H1 (cell line): Measurements from ENCODE around the gene EFHC1. TPM values are rescaled to one million over a fixed set of nuclear protein-coding genes. Genes with fewer than 3 reads are reported as not detected.

Experiments used
- CTCF ChIA-PET: fragments of 300-600 bp; sonication (Branson Sonifier 250); formaldehyde crosslinking; loops from one replicate; lab custom pipeline; 2021; ENCODE audit not compliant: partially characterized antibody; lab: Charles Lee
- POLR2A ChIA-PET: fragments of 300-600 bp; sonication (Branson Sonifier 250); formaldehyde crosslinking; loops from one replicate; lab custom pipeline; 2021; ENCODE audit warnings: inconsistent platforms; ENCODE audit not compliant: partially characterized antibody; lab: Charles Lee
- DNase-seq, 2 experiments: peaks; one replicate each; pipeline versions ENCODE4 v3.0.0 to v3.0.0-alpha.2; 2010 to 2022; ENCODE audit warnings: low spot score in 2 of 2, low read depth in 1 of 2, mixed read lengths in 1 of 2
- FAIRE-seq: peaks from 2 replicates; lab custom pipeline; 2011; peaks lifted over from hg19 to GRCh38; lab: Jason Lieb, UNC
- H2AFZ ChIP-seq: 2 replicates; pipeline ENCODE4 v1.8.1; 2012; ENCODE audit warnings: low read length, inconsistent platforms
- H2AK5ac ChIP-seq: 2 replicates; pipeline ENCODE4 v1.6.1; 2013; ENCODE audit warnings: low read depth, low read length
- H2BK120ac ChIP-seq: replicated peaks from 2 replicates; pipeline ENCODE3; 2013; ENCODE audit warnings: low read depth, low read length, inconsistent platforms
- H2BK12ac ChIP-seq: 2 replicates; pipeline ENCODE4 v1.6.1; 2013; ENCODE audit warnings: low read depth, low read length
- H2BK15ac ChIP-seq: 2 replicates; pipeline ENCODE4 v1.6.1; 2013; ENCODE audit warnings: low read length
- H2BK20ac ChIP-seq: 2 replicates; pipeline ENCODE4 v1.6.1; 2013; ENCODE audit warnings: low read length
- H2BK5ac ChIP-seq: 2 replicates; pipeline ENCODE4 v1.6.1; 2013; ENCODE audit warnings: low read depth, low read length
- H3K14ac ChIP-seq: 2 replicates; pipeline ENCODE4 v1.6.1; 2013; ENCODE audit warnings: inconsistent platforms; ENCODE audit not compliant: insufficient read length
- H3K18ac ChIP-seq: 2 replicates; pipeline ENCODE4 v1.6.1; 2013; ENCODE audit warnings: low read length; ENCODE audit errors: extremely low read depth
- H3K23ac ChIP-seq: 2 replicates; pipeline ENCODE4 v1.6.1; 2013; ENCODE audit warnings: inconsistent platforms; ENCODE audit not compliant: insufficient read length
- H3K23me2 ChIP-seq: 2 replicates; pipeline ENCODE4 v1.6.1; 2013; ENCODE audit warnings: low read depth, low read length
- H3K27ac ChIP-seq: 2 replicates; pipeline ENCODE4 v1.6.1; 2011; ENCODE audit warnings: low read depth, low read length, inconsistent platforms
- H3K27me3 ChIP-seq, 4 experiments: replicated peaks in 1 of 4; 1 replicate in 1 of 4; 2 replicates in 3 of 4; pipeline versions ENCODE4 v1.6.1 to v1.8.1; 2011 to 2013; ENCODE audit warnings: low read length in 3 of 4, mild to moderate bottlenecking in 3 of 4, inconsistent platforms in 2 of 4, mixed read lengths in 2 of 4, moderate library complexity in 1 of 4; ENCODE audit not compliant: control insufficient read depth in 3 of 4, insufficient read depth in 3 of 4; ENCODE audit errors: extremely low read depth in 1 of 4
- H3K36me3 ChIP-seq, 4 experiments: 2 replicates each; pipeline versions ENCODE4 v1.6.1 to v1.8.1; 2011 to 2013; ENCODE audit warnings: mild to moderate bottlenecking in 4 of 4, low read length in 3 of 4, moderate library complexity in 2 of 4, control low read depth in 1 of 4, inconsistent platforms in 1 of 4; ENCODE audit not compliant: insufficient read depth in 4 of 4, control insufficient read depth in 2 of 4
- H3K4ac ChIP-seq: replicated peaks from 2 replicates; pipeline ENCODE3; 2013; ENCODE audit warnings: low read length, low read depth, mixed read lengths, inconsistent platforms; ENCODE audit not compliant: insufficient read length
- H3K4me1 ChIP-seq, 4 experiments: replicated peaks in 1 of 4; 1 replicate in 1 of 4; 2 replicates in 3 of 4; pipeline versions ENCODE4 v1.6.1 to v1.8.1; 2011 to 2013; ENCODE audit warnings: low read length in 3 of 4, inconsistent platforms in 2 of 4, mixed read lengths in 1 of 4; ENCODE audit not compliant: insufficient read depth in 4 of 4, control insufficient read depth in 3 of 4
- H3K4me2 ChIP-seq, 2 experiments: 2 replicates each; pipeline versions ENCODE4 v1.6.1 to v1.8.1; 2011 to 2013; ENCODE audit warnings: low read depth in 2 of 2, low read length in 2 of 2, control low read depth in 1 of 2, inconsistent platforms in 1 of 2, mild to moderate bottlenecking in 1 of 2; ENCODE audit not compliant: insufficient read depth in 1 of 2
- H3K4me3 ChIP-seq, 4 experiments: fragments of 200-600, 300-600 bp in 1 of 4; sonication (generic), shearing (Covaris generic), sonication (Bioruptor Twin) in 1 of 4; 2 replicates each; pipeline versions ENCODE4 v1.5.1 to v1.8.1; 2011 to 2016; ENCODE audit warnings: low read length in 4 of 4, low read depth in 3 of 4, control low read depth in 2 of 4, inconsistent platforms in 2 of 4, mild to moderate bottlenecking in 2 of 4, mixed read lengths in 1 of 4, moderate library complexity in 1 of 4; ENCODE audit not compliant: insufficient read depth in 2 of 4; ENCODE audit errors: extremely low read depth in 1 of 4
- H3K56ac ChIP-seq: replicated peaks from 2 replicates; pipeline ENCODE3; 2013; ENCODE audit warnings: low read depth, mild to moderate bottlenecking, mixed read lengths, low read length, inconsistent platforms; ENCODE audit not compliant: insufficient read length
- H3K79me1 ChIP-seq: 2 replicates; pipeline ENCODE4 v1.6.1; 2013; ENCODE audit warnings: low read depth, low read length, control low read depth
- H3K79me2 ChIP-seq, 2 experiments: 2 replicates each; pipeline versions ENCODE4 v1.6.1 to v1.8.1; 2012 to 2013; ENCODE audit warnings: low read length in 2 of 2, mild to moderate bottlenecking in 2 of 2, inconsistent platforms in 1 of 2; ENCODE audit not compliant: insufficient read depth in 2 of 2, control insufficient read depth in 1 of 2
- H3K9ac ChIP-seq, 4 experiments: replicated peaks in 1 of 4; 1 replicate in 1 of 4; 2 replicates in 3 of 4; pipeline versions ENCODE4 v1.6.1 to v1.8.1; 2011 to 2013; ENCODE audit warnings: low read depth in 3 of 4, low read length in 3 of 4, control low read depth in 2 of 4, mild to moderate bottlenecking in 2 of 4, moderate library complexity in 2 of 4, inconsistent platforms in 1 of 4; ENCODE audit errors: extremely low read depth in 1 of 4
- H3K9me3 ChIP-seq, 2 experiments: 2 replicates each; pipeline versions ENCODE4 v1.6.1 to v1.8.1; 2012 to 2013; ENCODE audit warnings: mild to moderate bottlenecking in 2 of 2, moderate library complexity in 2 of 2, control low read depth in 1 of 2, inconsistent platforms in 1 of 2, low read depth in 1 of 2, low read length in 1 of 2, mixed read lengths in 1 of 2; ENCODE audit not compliant: insufficient read depth in 2 of 2
- H4K20me1 ChIP-seq, 2 experiments: replicated peaks in 1 of 2; 2 replicates each; pipeline versions ENCODE3 to v1.8.1; 2011 to 2013; ENCODE audit warnings: inconsistent platforms in 2 of 2, low read length in 2 of 2, mild to moderate bottlenecking in 1 of 2; ENCODE audit not compliant: insufficient read depth in 2 of 2, control insufficient read depth in 1 of 2
- H4K5ac ChIP-seq: 2 replicates; pipeline ENCODE4 v1.6.1; 2013; ENCODE audit warnings: low read length, low read depth, mixed read lengths, inconsistent platforms; ENCODE audit not compliant: insufficient read length
- H4K8ac ChIP-seq: 2 replicates; pipeline ENCODE4 v1.8.0; 2013; ENCODE audit warnings: mild to moderate bottlenecking, moderate library complexity, low read length, inconsistent platforms; ENCODE audit not compliant: insufficient read depth; ENCODE audit errors: extremely low read depth
- H4K91ac ChIP-seq: replicated peaks from 2 replicates; pipeline ENCODE3; 2013; ENCODE audit warnings: low read length, mixed read lengths, inconsistent platforms; ENCODE audit not compliant: insufficient read length
- ASH2L ChIP-seq: fragments of 200-600, 300-600 bp; sonication (generic); IDR thresholded peaks from one replicate; pipeline ENCODE4 v1.7.1; 2017; ENCODE audit warnings: low read length
- ATF3 ChIP-seq: IDR thresholded peaks from 2 replicates; pipeline ENCODE4 v1.6.1; 2011; ENCODE audit warnings: low read depth, mild to moderate bottlenecking, low read length; ENCODE audit not compliant: insufficient read depth
- GTF2F1 ChIP-seq: IDR thresholded peaks from 2 replicates; pipeline ENCODE4 v1.6.1; 2012; ENCODE audit warnings: low read depth, low read length, improper control_type of control experiment, borderline replicate concordance
- JUND ChIP-seq: IDR thresholded peaks from 2 replicates; pipeline ENCODE4 v1.6.1; 2011; ENCODE audit warnings: mild to moderate bottlenecking, improper control_type of control experiment, low read length
- POLR2AphosphoS5 ChIP-seq: IDR thresholded peaks from 2 replicates; pipeline ENCODE4 v1.6.1; 2011; ENCODE audit warnings: low read depth, low read length
- RFX5 ChIP-seq: IDR thresholded peaks from 2 replicates; pipeline ENCODE4 v1.6.1; 2011; ENCODE audit warnings: low read depth, low read length, improper control_type of control experiment, borderline replicate concordance
- SAP30 ChIP-seq: fragments of 300-600 bp; sonication (generic); IDR thresholded peaks from 2 replicates; pipeline ENCODE4 v1.7.1; 2012; ENCODE audit warnings: low read length, moderate library complexity, mild to moderate bottlenecking, inconsistent platforms; ENCODE audit not compliant: insufficient read depth, insufficient replicate concordance
- SIRT6 ChIP-seq: IDR thresholded peaks from one replicate; pipeline ENCODE4 v1.7.1; 2012; ENCODE audit warnings: low read length, inconsistent platforms
- SIX5 ChIP-seq: IDR thresholded peaks from 2 replicates; pipeline ENCODE4 v1.6.1; 2011; ENCODE audit warnings: mild to moderate bottlenecking, low read depth, low read length
- WGBS, 2 experiments: shearing (Covaris generic) in 1 of 2; methylation state at CpG; one replicate each; pipeline versions ENCODE4 v1.1.6 to v1.1.7; 2013 to 2015; ENCODE audit warnings: low lambda C conversion rate in 2 of 2, mixed read lengths in 2 of 2, inconsistent platforms in 1 of 2, low coverage in 1 of 2, missing lambda C conversion rate in 1 of 2; ENCODE audit not compliant: insufficient replicate concordance in 2 of 2, insufficient coverage in 1 of 2, insufficient read length in 1 of 2; ENCODE audit errors: extremely low coverage in 1 of 2, missing lambda C conversion rate in 1 of 2; 5-methylcytosine and 5-hydroxymethylcytosine counted together
- polyA plus RNA-seq, 7 experiments: library from polyadenylated mRNA; depleted of rRNA in 3 of 7; stranded (reverse) in 5 of 7; unstranded in 2 of 7; fragments of >200 nt in 5 of 7; fragments of 200-250 nt in 2 of 7; gene quantifications; 1 replicate in 5 of 7; 2 replicates in 1 of 7; 4 replicates in 1 of 7; pipeline versions ENCODE4 v1.2.1 to v1.2.3, GENCODE V29; 2011 to 2013; ENCODE audit warnings: missing spikeins in 2 of 7, mixed read lengths in 2 of 7
- total RNA-seq: library from RNA; stranded (reverse); fragmentation: NEBNext Ultra II Directional; extraction: Animal tissue kit (Norgen Biotek cat#: 25700); gene quantifications from 2 replicates; pipeline ENCODE4 v1.2.1, GENCODE V29; 2021

The EFHC1 gene
- total and polyA plus RNA-seq, 2 of the 8 experiments (the other 6 are each of a cell fraction or from before 2014, with no cell fraction given), result 10.5 to 16.4 TPM

- no peak overlapping the region for H3K4me3 ChIP-seq
- H4K91ac ChIP-seq, result no peak overlapping the region
- no peak overlapping the region for H3K4ac ChIP-seq
- H4K20me1 ChIP-seq, result no peaks in the 10 kb centered on the region
- ChIA-PET CTCF (interaction anchor here (0.6 to 11.2 kb wide), 35 partner anchors 9 to 270 kb away, joined by 3 to 175 read pairs (median 4); partner anchors contain the start of genes MCM3, PAQR8 and TMEM14A), POLR2A (interaction anchor here (1.4 to 9.5 kb wide), 3 partner anchors 116 to 264 kb away, joined by 4 to 75 read pairs (median 6); partner anchors contain the start of gene MCM3)
- H2BK12ac ChIP-seq, result peak overlapping the region; percentile 21; the same call in 1 of the 2 replicates
- no peak overlapping the region for H3K27ac ChIP-seq
- no peak overlapping the region for H4K8ac ChIP-seq
- H3K18ac ChIP-seq, result no peak overlapping the region
- H3K4me2 ChIP-seq, result no peak overlapping the region
- WGBS, 2 experiments, result 92% methylated on average over 2 of the region's 2 CpGs; no CpG with 5 or more reads in 1 of the 2 experiments
- H3K23ac ChIP-seq, result no peak overlapping the region
- no peaks in the 10 kb centered on the region for H3K27me3 ChIP-seq
- DNase-seq, result no peak
- H3K9me3 ChIP-seq, result no peaks in the 10 kb centered on the region
- TF ChIP-seq GTF2F1 (no peak), ASH2L (no peak), SIX5 (no peak), SIRT6 (no peak), JUND (no peak), ATF3 (no peak), RFX5 (no peak), POLR2AphosphoS5 (no peak), SAP30 (no peak)
- H3K9ac ChIP-seq, result no peak overlapping the region
- peaks cover 0 to 6% (median 0%) of the 10 kb centered on the region in 4 experiments; a peak in 2 of 8 replicates for H3K36me3 ChIP-seq
- H3K14ac ChIP-seq, result no peak overlapping the region
- H3K56ac ChIP-seq, result no peak overlapping the region
- no peaks in the 10 kb centered on the region for H3K23me2 ChIP-seq
- no peak for FAIRE-seq
- peaks cover 0 to 4% (median 3%) of the 10 kb centered on the region in 4 experiments; a peak in 3 of 7 replicates for H3K4me1 ChIP-seq
- no peak overlapping the region for H2AFZ ChIP-seq
- H2BK5ac ChIP-seq, result no peak overlapping the region
- no peaks in the 10 kb centered on the region for H3K79me1 ChIP-seq
- H2BK15ac ChIP-seq, result no peak overlapping the region
- no peaks in the 10 kb centered on the region for H3K79me2 ChIP-seq
- no peak overlapping the region for H2AK5ac ChIP-seq
- no peak overlapping the region for H2BK20ac ChIP-seq
- no peak overlapping the region for H2BK120ac ChIP-seq
- H4K5ac ChIP-seq, result no peak overlapping the region
Measured at GRCh38 chr6:52400313-52401041, 19.7 kb upstream of the EFHC1 start.
